OCI-LY3 (cell line): Measurements from ENCODE around the gene CRB3.

Source experiments
- CTCF ChIP-seq: fragments of 200-600, 300-600 bp; sonication (generic); IDR thresholded peaks from 2 replicates; pipeline ENCODE4 v1.5.1; 2014; ENCODE audit warnings: antibody characterized with exemption, low read length, low read depth
- EZH2phosphoT487 ChIP-seq: fragments of 200-600 bp; shearing (Covaris generic); IDR thresholded peaks from 2 replicates; pipeline ENCODE4 v1.6.1; 2018; ENCODE audit warnings: antibody characterized with exemption, mixed run types, low read depth

GRCh38 chr19:6446452-6446851 is 17.6 kb upstream of the CRB3 start:
- TF ChIP-seq CTCF (no peak), EZH2phosphoT487 (no peak)
